Neuronal stem cell (in vitro differentiated cells): ENCODE measurements around the gene C21orf58.

Experiments used
- DNase-seq: peaks from one replicate; pipeline ENCODE4 v3.0.0-alpha.2; 2013; ENCODE audit warnings: low spot score
- H2AFZ ChIP-seq: one replicate; pipeline ENCODE4 v1.6.1; 2013; ENCODE audit warnings: mild to moderate bottlenecking, low read length, inconsistent platforms
- H2AK5ac ChIP-seq: 2 replicates; pipeline ENCODE4 v1.6.1; 2013; ENCODE audit warnings: low read depth, mild to moderate bottlenecking, inconsistent platforms, low read length, moderate library complexity, mixed read lengths
- H2BK120ac ChIP-seq: 2 replicates; pipeline ENCODE4 v1.6.1; 2013; ENCODE audit warnings: low read depth, mild to moderate bottlenecking, inconsistent platforms, low read length, moderate library complexity, mixed read lengths
- H2BK12ac ChIP-seq: one replicate; pipeline ENCODE4 v1.6.1; 2013; ENCODE audit warnings: low read length, inconsistent platforms
- H2BK15ac ChIP-seq: 2 replicates; pipeline ENCODE4 v1.6.1; 2013; ENCODE audit warnings: mild to moderate bottlenecking, low read length, inconsistent platforms, mixed read lengths
- H2BK5ac ChIP-seq: one replicate; pipeline ENCODE4 v1.6.1; 2013; ENCODE audit warnings: inconsistent platforms, mild to moderate bottlenecking, low read length, moderate library complexity
- H3K14ac ChIP-seq: one replicate; pipeline ENCODE4 v1.6.1; 2013; ENCODE audit warnings: low read length, inconsistent platforms
- H3K18ac ChIP-seq: 2 replicates; pipeline ENCODE4 v1.6.1; 2013; ENCODE audit warnings: low read length, inconsistent platforms
- H3K23ac ChIP-seq: 2 replicates; pipeline ENCODE4 v1.6.1; 2013; ENCODE audit warnings: low read depth, mild to moderate bottlenecking, mixed read lengths, low read length, inconsistent platforms; ENCODE audit not compliant: poor library complexity
- H3K27ac ChIP-seq: replicated peaks from 3 replicates; pipeline ENCODE4 v1.5.1; 2013; ENCODE audit warnings: low read length, inconsistent platforms
- H3K27me3 ChIP-seq, 3 experiments: 2 replicates each; pipeline ENCODE4 v1.6.1; 2013; ENCODE audit warnings: low read length in 3 of 3, mild to moderate bottlenecking in 2 of 3, inconsistent platforms in 1 of 3, low read depth in 1 of 3, mixed read lengths in 1 of 3, moderate library complexity in 1 of 3; ENCODE audit not compliant: control insufficient read depth in 3 of 3, insufficient read depth in 3 of 3
- H3K36me3 ChIP-seq, 2 donors: replicated peaks in 1 of 2; 2 replicates each; pipeline ENCODE4 v1.6.1; 2013; ENCODE audit warnings: low read length in 2 of 2; ENCODE audit not compliant: control insufficient read depth in 2 of 2, insufficient read depth in 2 of 2
- H3K4ac ChIP-seq: 2 replicates; pipeline ENCODE4 v1.6.1; 2013; ENCODE audit warnings: inconsistent platforms, mild to moderate bottlenecking, low read length, moderate library complexity
- H3K4me1 ChIP-seq, 2 donors: 1 replicate in 1 of 2; 2 replicates in 1 of 2; pipeline ENCODE4 v1.6.1; 2013; ENCODE audit warnings: low read length in 2 of 2, low read depth in 1 of 2; ENCODE audit not compliant: control insufficient read depth in 2 of 2, insufficient read depth in 1 of 2
- H3K4me2 ChIP-seq: one replicate; pipeline ENCODE4 v1.6.1; 2013; ENCODE audit warnings: mild to moderate bottlenecking, low read length, inconsistent platforms; ENCODE audit not compliant: insufficient read depth, poor library complexity, severe bottlenecking
- H3K4me3 ChIP-seq, 2 donors: 2 replicates each; pipeline ENCODE4 v1.5.1; 2013; ENCODE audit warnings: low read length in 2 of 2, mild to moderate bottlenecking in 2 of 2, inconsistent platforms in 1 of 2, moderate library complexity in 1 of 2
- H3K79me1 ChIP-seq: one replicate; pipeline ENCODE4 v1.6.1; 2013; ENCODE audit warnings: low read depth, mild to moderate bottlenecking, inconsistent platforms, low read length, moderate library complexity
- H3K9ac ChIP-seq: one replicate; pipeline ENCODE4 v1.6.1; 2013; ENCODE audit warnings: mild to moderate bottlenecking, low read depth, low read length, inconsistent platforms; ENCODE audit not compliant: poor library complexity
- H3K9me3 ChIP-seq, 2 donors: replicated peaks in 1 of 2; 2 replicates each; pipeline versions ENCODE3 to v1.6.1; 2013; ENCODE audit warnings: low read length in 2 of 2, mild to moderate bottlenecking in 2 of 2, inconsistent platforms in 1 of 2, low read depth in 1 of 2, mixed read lengths in 1 of 2, moderate library complexity in 1 of 2; ENCODE audit not compliant: control insufficient read depth in 2 of 2, insufficient read depth in 1 of 2
- H4K8ac ChIP-seq: one replicate; pipeline ENCODE4 v1.6.1; 2013; ENCODE audit warnings: low read depth, mild to moderate bottlenecking, inconsistent platforms, low read length, moderate library complexity
- H4K91ac ChIP-seq: one replicate; pipeline ENCODE4 v1.6.1; 2013; ENCODE audit warnings: low read length, low read depth, mild to moderate bottlenecking, inconsistent platforms; ENCODE audit not compliant: poor library complexity
- WGBS, 2 donors: extraction: QIAGEN DNeasy Blood & Tissue Kit; methylation state at CpG; one replicate each; pipeline ENCODE4 v1.1.7; 2013; ENCODE audit warnings: missing lambda C conversion rate in 2 of 2, mixed read lengths in 1 of 2; ENCODE audit not compliant: insufficient read length in 2 of 2, insufficient replicate concordance in 1 of 2; ENCODE audit errors: extremely low coverage in 2 of 2; 5-methylcytosine and 5-hydroxymethylcytosine counted together

C21orf58 gene

GRCh38 chr21:46264046-46264689, 59.5 kb downstream of the C21orf58 start:
- H3K36me3 ChIP-seq: peaks cover 44 to 94% of the 10 kb centered on the region in 2 donors
- H3K4me2 ChIP-seq: no peak overlapping the region
- no peak overlapping the region for H3K9ac ChIP-seq
- H2AK5ac ChIP-seq: no peak overlapping the region
- H3K14ac ChIP-seq: no peak overlapping the region
- H4K8ac ChIP-seq: no peak overlapping the region
- no peak overlapping the region for H2BK15ac ChIP-seq
- no peak overlapping the region for H3K18ac ChIP-seq
- H2BK120ac ChIP-seq: no peak overlapping the region
- H2BK5ac ChIP-seq: no peak overlapping the region
- H3K4ac ChIP-seq: no peak overlapping the region
- no peaks in the 10 kb centered on the region for H3K27me3 ChIP-seq
- DNase-seq: no peak
- no peak overlapping the region for H3K23ac ChIP-seq
- no peaks in the 10 kb centered on the region for H3K4me1 ChIP-seq
- no peak overlapping the region for H4K91ac ChIP-seq
- H2BK12ac ChIP-seq: no peak overlapping the region
- no peak overlapping the region for H3K27ac ChIP-seq
- WGBS, 2 donors: no CpG with 5 or more reads among the region's 22 CpGs
- H2AFZ ChIP-seq: no peak overlapping the region
- peak overlapping the region in 1 of 2 donors; percentile 3 for H3K4me3 ChIP-seq
- no peaks in the 10 kb centered on the region for H3K9me3 ChIP-seq
- H3K79me1 ChIP-seq: peaks cover 3% of the 10 kb centered on the region

GRCh38 chr21:46256501-46256994, 67.1 kb downstream of the C21orf58 start:
- peak overlapping the region in 1 of 2 donors; percentile 8 for H3K4me3 ChIP-seq
- no peak overlapping the region for H2BK5ac ChIP-seq
- no peak overlapping the region for H3K9ac ChIP-seq
- no peak overlapping the region for H3K27ac ChIP-seq
- no peak overlapping the region for H3K18ac ChIP-seq
- H2BK120ac ChIP-seq: no peak overlapping the region
- H3K27me3 ChIP-seq: no peaks in the 10 kb centered on the region
- H3K4me2 ChIP-seq: no peak overlapping the region
- WGBS, 2 donors: no CpG with 5 or more reads among the region's 18 CpGs
- H4K8ac ChIP-seq: no peak overlapping the region
- DNase-seq: no peak
- H3K23ac ChIP-seq: peak overlapping the region; percentile 20
- H3K9me3 ChIP-seq: peaks cover 0 to 2% of the 10 kb centered on the region in 2 donors
- no peak overlapping the region for H3K14ac ChIP-seq
- peaks cover 14% of the 10 kb centered on the region for H3K79me1 ChIP-seq
- no peak overlapping the region for H2BK12ac ChIP-seq
- H2AK5ac ChIP-seq: no peak overlapping the region
- peaks cover 58 to 97% of the 10 kb centered on the region in 2 donors for H3K36me3 ChIP-seq
- no peaks in the 10 kb centered on the region for H3K4me1 ChIP-seq
- H3K4ac ChIP-seq: no peak overlapping the region
- H2BK15ac ChIP-seq: no peak overlapping the region
- no peak overlapping the region for H4K91ac ChIP-seq
- H2AFZ ChIP-seq: no peak overlapping the region

- Histone ChIP-seq H2AFZ (no peak overlapping the region), H3K36me3 (peaks cover 56 to 97% of the 10 kb centered on the region in 2 donors), H3K14ac (peak overlapping the region; percentile 21), H2AK5ac (no peak overlapping the region), H3K4me3 (peak overlapping the region in 1 of 2 donors; percentile 35), H4K8ac (no peak overlapping the region), H3K4me2 (no peak overlapping the region), H3K27me3 (no peaks in the 10 kb centered on the region), H2BK15ac (no peak overlapping the region), H3K4ac (no peak overlapping the region), H3K4me1 (no peaks in the 10 kb centered on the region), H3K23ac (no peak overlapping the region), H3K9ac (no peak overlapping the region), H2BK5ac (no peak overlapping the region), H2BK120ac (no peak overlapping the region), H3K9me3 (peaks cover 0 to 2% of the 10 kb centered on the region in 2 donors), H3K79me1 (peaks cover 14% of the 10 kb centered on the region), H2BK12ac (no peak overlapping the region), H4K91ac (no peak overlapping the region), H3K27ac (no peak overlapping the region), H3K18ac (no peak overlapping the region)
- no peak for DNase-seq
- no CpG with 5 or more reads among the region's 6 CpGs for WGBS, 2 donors
These were observed 67.8 kb downstream of the C21orf58 start for GRCh38 chr21:46255758-46256337.

GRCh38 chr21:46255166-46255565, 68.5 kb downstream of the C21orf58 start:
- Histone ChIP-seq H2BK120ac (no peak overlapping the region), H3K79me1 (peaks cover 16% of the 10 kb centered on the region), H3K4me3 (no peak overlapping the region), H3K9ac (no peak overlapping the region), H3K27ac (no peak overlapping the region), H2AK5ac (no peak overlapping the region), H4K8ac (peak overlapping the region; percentile 86), H2BK5ac (no peak overlapping the region), H3K27me3 (no peaks in the 10 kb centered on the region), H2BK12ac (no peak overlapping the region), H2AFZ (no peak overlapping the region), H3K23ac (peak overlapping the region; percentile 69), H3K14ac (no peak overlapping the region), H3K18ac (no peak overlapping the region), H3K4ac (no peak overlapping the region), H3K4me2 (no peak overlapping the region), H3K9me3 (peaks cover 0 to 2% of the 10 kb centered on the region in 2 donors), H4K91ac (no peak overlapping the region), H2BK15ac (no peak overlapping the region), H3K4me1 (no peaks in the 10 kb centered on the region), H3K36me3 (peaks cover 54 to 97% of the 10 kb centered on the region in 2 donors)
- no CpG with 5 or more reads among the region's 11 CpGs for WGBS, 2 donors
- no peak for DNase-seq
